ENCODE results near the gene CFAP90. TPM values are rescaled to one million over a fixed set of nuclear protein-coding genes. Genes with fewer than 3 reads are reported as not detected.

Gene CFAP90
- total RNA-seq, 4 donors from 2014 or later = 0.88 to 1.7 TPM; not detected in 2

GRCh38 chr5:7886849-7887475, 36.0 kb upstream of the CFAP90 start:
- H3K9me3 ChIP-seq = no peaks in the 10 kb centered on the region
- no peaks in the 10 kb centered on the region for H3K36me3 ChIP-seq
- H3K27me3 ChIP-seq = no peaks in the 10 kb centered on the region
- H3K4me1 ChIP-seq = no peaks in the 10 kb centered on the region
- H3K27ac ChIP-seq = no peak overlapping the region
- TF ChIP-seq CTCF (IDR thresholded peaks at IDR 0.05) (peak in 3 of 4 experiments; percentile 12 to 46 (median 43)), POLR2A (IDR thresholded peaks at IDR 0.05) (no peak)
- intact Hi-C loops (cut with DNase I; ENCODE audit: low total_unique reads) = no loop called here
- H3K4me3 ChIP-seq = no peak overlapping the region
- no peak for DNase-seq

- H3K27me3 ChIP-seq = no peaks in the 10 kb centered on the region
- H3K36me3 ChIP-seq = no peaks in the 10 kb centered on the region
- H3K4me1 ChIP-seq = no peaks in the 10 kb centered on the region
- H3K9me3 ChIP-seq = no peaks in the 10 kb centered on the region
- no peak overlapping the region for H3K4me3 ChIP-seq
- DNase-seq = no peak
- TF ChIP-seq CTCF (IDR thresholded peaks at IDR 0.05) = no peak
- intact Hi-C loops (cut with DNase I; ENCODE audit: low total_unique reads) = no loop called here
- H3K27ac ChIP-seq = no peak overlapping the region
Measured at GRCh38 chr5:7884491-7885267, 33.7 kb upstream of the CFAP90 start.

- no peak overlapping the region for H3K4me3 ChIP-seq
- TF ChIP-seq CTCF (IDR thresholded peaks at IDR 0.05) (no peak), POLR2A (IDR thresholded peaks at IDR 0.05) (no peak)
- no peaks in the 10 kb centered on the region for H3K4me1 ChIP-seq
- DNase-seq = no peak
- H3K9me3 ChIP-seq = no peaks in the 10 kb centered on the region
- intact Hi-C loops (cut with DNase I; ENCODE audit: low total_unique reads) = no loop called here
- H3K27me3 ChIP-seq = no peaks in the 10 kb centered on the region
- no peaks in the 10 kb centered on the region for H3K36me3 ChIP-seq
- H3K27ac ChIP-seq = no peak overlapping the region
Measured at GRCh38 chr5:7882926-7883325, 32.0 kb upstream of the CFAP90 start.

- H3K4me3 ChIP-seq = no peak overlapping the region
- H3K36me3 ChIP-seq = no peaks in the 10 kb centered on the region
- no peaks in the 10 kb centered on the region for H3K9me3 ChIP-seq
- H3K27ac ChIP-seq = no peak overlapping the region
- no peaks in the 10 kb centered on the region for H3K27me3 ChIP-seq
- no peak for DNase-seq
- TF ChIP-seq POLR2A (IDR thresholded peaks at IDR 0.05) = no peak
- TF ChIP-seq CTCF (IDR thresholded peaks at IDR 0.05) = no peak
- intact Hi-C loops (cut with DNase I; ENCODE audit: low total_unique reads) = no loop called here
- no peaks in the 10 kb centered on the region for H3K4me1 ChIP-seq
Measured at GRCh38 chr5:7881816-7882215, 30.9 kb upstream of the CFAP90 start.

- Histone ChIP-seq H3K4me1 (no peaks in the 10 kb centered on the region), H3K27ac (no peak overlapping the region), H3K36me3 (no peaks in the 10 kb centered on the region), H3K4me3 (no peak overlapping the region), H3K27me3 (no peaks in the 10 kb centered on the region), H3K9me3 (no peaks in the 10 kb centered on the region)
- DNase-seq = no peak
- intact Hi-C loops (cut with DNase I; ENCODE audit: low total_unique reads) = no loop called here
- TF ChIP-seq POLR2A (IDR thresholded peaks at IDR 0.05) (no peak), CTCF (IDR thresholded peaks at IDR 0.05) (no peak)
Measured at GRCh38 chr5:7881091-7881490, 30.2 kb upstream of the CFAP90 start.

All from uterus (tissue), 4 donors.